Measurements from ENCODE around the gene ZNF584.

DNA sequence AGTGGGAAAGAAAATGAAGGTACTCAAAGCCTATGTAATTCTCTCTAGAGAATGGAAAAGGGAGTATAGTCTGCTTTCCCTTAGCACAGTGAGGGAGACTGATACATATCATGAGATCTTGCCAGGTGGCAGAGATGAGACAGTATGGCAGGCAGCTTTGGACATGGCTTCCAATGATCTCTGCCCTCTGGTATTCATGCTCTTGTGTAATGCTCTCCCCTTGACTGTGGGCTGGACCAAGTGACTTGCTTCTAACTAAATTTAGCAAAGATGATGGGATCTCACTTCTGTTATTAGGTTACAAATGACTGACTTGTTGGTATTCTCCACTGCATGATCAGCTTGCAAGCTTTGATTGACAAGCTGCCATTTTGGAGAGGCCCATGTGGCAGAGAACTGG lies 21.3 kb downstream of the ZNF584 start:
- TF ChIP-seq, protein P1, sequence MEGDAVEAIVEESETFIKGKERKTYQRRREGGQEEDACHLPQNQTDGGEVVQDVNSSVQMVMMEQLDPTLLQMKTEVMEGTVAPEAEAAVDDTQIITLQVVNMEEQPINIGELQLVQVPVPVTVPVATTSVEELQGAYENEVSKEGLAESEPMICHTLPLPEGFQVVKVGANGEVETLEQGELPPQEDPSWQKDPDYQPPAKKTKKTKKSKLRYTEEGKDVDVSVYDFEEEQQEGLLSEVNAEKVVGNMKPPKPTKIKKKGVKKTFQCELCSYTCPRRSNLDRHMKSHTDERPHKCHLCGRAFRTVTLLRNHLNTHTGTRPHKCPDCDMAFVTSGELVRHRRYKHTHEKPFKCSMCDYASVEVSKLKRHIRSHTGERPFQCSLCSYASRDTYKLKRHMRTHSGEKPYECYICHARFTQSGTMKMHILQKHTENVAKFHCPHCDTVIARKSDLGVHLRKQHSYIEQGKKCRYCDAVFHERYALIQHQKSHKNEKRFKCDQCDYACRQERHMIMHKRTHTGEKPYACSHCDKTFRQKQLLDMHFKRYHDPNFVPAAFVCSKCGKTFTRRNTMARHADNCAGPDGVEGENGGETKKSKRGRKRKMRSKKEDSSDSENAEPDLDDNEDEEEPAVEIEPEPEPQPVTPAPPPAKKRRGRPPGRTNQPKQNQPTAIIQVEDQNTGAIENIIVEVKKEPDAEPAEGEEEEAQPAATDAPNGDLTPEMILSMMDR (conservative IDR thresholded peaks at IDR 0.05; ENCODE audit: low read length), result no peak
- no peak for TF ChIP-seq EZH2phosphoT487 (IDR thresholded peaks at IDR 0.05; ENCODE audit: borderline replicate concordance, low read depth, low read length)

Data from OCI-LY7 (cell line).